Fibroblast of the conjunctiva (primary cell): ENCODE data around the gene KIAA1217.
"Not testable (repeated sequence)": the region's sequence is repeated elsewhere in the genome, so short reads cannot be mapped to it uniquely, and the experiment has no call there.

ENCODE experiments used
- DNase-seq: peaks from one replicate; pipeline ENCODE4 v3.0.0-alpha.2; 2010; ENCODE audit warnings: low read depth

KIAA1217 gene

DNA sequence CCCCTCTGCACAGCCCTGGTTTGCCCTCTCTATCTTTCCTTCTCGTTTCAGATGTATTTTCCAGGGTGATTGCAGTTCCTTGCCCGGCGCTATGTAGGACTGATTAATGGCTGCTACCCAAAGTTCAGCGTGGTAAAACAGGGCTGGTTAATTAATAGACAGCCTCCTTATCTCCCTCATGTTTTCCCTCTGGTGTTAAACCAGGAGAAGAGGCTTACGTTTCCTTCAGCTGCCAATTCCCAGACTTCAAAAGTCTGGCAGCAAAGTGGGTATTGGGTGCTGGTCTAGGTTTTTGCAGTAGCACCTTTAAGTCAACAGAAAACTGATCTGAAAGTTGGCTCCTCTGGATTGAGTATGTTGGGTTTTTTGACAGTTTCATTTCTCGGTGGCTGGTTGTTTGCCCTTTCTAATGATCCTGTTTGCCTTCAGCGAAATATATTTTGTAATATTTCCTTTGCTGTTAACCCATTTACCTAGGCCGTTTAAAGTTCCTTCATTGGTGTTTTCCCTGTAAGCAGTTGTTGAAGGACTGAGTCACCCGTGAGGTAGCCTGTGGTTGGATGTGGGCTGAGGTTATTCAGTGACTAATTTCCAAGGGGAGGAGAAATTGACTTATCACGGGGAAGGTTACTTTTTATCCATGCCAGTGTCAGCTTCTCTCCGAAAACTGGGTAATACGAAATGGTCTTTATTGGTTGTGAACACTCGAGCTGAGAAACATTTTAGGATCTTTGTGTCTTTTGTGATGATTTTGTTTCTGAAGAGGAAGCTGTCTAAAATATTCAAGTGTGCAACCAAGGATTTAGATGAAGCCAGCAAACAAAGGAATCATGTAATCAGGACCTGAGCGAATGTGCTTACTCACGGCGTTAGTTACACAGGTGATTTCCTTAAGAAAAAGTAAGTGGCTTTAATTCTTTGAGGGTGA, 257.2 kb downstream of the KIAA1217 start:
- DNase-seq = no peak

- DNase-seq = no peak
Observed at GRCh38 chr10:24467136-24467535, 258.2 kb downstream of the KIAA1217 start.

DNA sequence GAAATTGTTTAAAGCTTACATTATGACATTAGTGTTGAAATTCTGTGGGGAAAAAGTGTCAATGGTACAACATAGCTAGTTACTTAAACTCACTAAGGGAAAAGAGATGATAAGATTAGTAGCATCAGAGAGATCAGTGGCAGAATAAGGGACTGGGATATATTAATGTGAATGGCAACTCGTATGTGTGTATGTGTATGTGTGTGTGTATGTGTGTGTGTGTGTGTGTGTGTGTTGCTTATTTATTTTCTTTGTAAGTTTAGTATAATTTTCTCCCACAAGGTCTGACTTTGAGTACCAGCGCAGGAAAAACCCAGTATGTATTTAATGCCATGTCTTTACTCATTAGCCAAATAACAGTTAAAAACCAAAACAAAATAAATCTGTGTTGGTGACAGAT, 258.7 kb downstream of the KIAA1217 start:
- no peak for DNase-seq

DNA sequence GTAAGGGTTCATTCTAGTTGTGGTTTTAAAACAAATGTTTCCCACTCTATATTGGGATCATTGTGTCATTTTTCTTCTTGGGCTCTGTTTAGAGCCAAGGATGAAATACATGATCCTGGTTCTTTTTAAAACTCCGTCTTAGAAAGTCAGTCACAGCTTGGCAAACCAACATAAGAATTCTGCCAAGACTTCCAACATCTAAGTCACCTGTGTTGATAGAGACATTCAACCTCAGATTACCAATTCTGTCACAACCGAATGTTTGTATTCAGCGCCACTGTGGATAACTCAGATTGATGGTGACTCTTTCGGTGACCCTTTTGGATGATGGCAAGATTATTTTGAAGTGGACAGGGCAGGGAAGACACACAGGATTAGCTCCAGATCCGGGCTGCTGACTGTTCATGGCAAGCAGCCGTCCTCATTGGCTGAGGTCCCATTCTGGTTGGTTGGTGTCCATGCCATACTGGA, 259.4 kb downstream of the KIAA1217 start:
- no peak for DNase-seq

- no peak for DNase-seq
Observed at GRCh38 chr10:24469993-24470392, 261.1 kb downstream of the KIAA1217 start.

DNA sequence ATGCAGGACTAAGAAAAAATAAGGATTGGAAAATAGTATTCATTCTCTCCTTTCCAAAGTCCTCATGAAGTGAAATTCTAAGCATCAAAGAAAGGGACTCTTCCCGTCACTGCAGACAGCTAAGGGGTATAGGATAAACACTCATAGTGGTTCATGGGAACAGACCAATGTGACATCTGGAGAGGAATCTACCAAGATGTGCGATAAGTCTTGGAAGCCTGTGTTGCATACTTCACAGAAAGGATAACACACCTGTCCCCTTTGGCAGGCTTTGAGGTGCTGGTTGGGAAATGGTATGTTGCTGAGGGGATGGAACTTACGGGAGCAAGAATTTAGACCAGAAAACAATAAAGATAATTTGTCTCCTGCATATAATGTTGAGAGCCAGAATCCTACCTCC, 266.7 kb downstream of the KIAA1217 start:
- no peak for DNase-seq

GRCh38 chr10:24476913-24477701, 268.2 kb downstream of the KIAA1217 start:
- no peak for DNase-seq

DNA sequence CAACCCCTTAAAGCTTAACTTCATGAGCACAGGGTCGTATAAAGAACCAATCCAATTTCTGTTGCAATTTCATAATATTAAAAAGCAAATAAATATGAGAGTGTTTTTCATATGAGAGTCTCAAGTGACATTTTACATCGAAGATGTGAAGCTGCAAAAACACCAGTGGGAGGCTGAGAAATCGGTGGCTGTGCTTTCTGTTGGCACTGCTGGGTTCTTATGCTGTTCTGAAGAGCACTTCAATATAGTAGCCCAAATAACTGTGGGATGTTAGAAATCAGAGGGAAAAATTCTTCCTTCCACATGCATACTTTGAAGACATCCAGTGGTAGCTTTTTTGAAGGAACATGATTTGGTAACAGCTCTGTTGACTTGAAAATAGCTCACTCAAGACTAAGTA, 269.0 kb downstream of the KIAA1217 start:
- DNase-seq = no peak

DNA sequence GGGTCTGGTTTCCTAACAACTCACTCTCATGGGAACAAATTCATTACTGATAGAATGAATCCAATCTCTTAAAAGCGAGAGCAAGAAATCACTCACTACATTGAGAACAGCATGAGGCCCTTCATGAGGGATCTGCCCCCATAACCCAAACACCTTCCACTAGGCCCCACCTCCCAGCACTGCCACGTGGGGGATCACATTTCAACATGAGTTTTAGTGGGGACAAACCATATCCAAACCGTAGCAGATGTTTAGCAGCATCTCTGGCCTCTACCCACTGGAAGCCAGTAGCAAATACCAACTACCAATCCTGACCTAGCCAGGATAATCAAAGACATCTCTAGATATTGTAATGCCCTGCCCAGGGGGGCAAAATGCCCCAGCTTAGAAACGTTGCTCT, 270.9 kb downstream of the KIAA1217 start:
- no peak for DNase-seq

GRCh38 chr10:24480447-24480846, 271.5 kb downstream of the KIAA1217 start:
- DNase-seq = no peak

DNA sequence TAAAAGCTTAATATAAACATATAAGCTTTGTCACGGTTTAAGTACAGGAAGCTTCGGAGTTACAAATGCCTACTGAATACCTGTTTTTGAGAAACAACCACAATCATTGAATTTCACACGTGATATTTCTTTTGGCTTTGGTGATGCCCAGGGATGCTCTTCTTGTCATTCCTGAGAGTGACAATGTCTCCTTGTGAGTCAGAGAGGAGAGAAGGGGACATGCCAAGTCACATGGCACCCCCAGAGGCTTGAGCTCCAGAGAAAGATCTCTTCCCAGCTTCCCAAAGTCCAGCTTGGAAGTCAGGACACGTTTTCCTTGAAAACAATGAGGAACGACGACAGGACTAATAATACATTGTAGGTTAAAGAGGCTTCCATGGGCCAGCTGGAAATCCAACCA, 272.3 kb downstream of the KIAA1217 start:
- no peak for DNase-seq

- DNase-seq = not testable (repeated sequence)
Observed at GRCh38 chr10:24482713-24483112, 273.8 kb downstream of the KIAA1217 start.

GRCh38 chr10:24483701-24484100, 274.8 kb downstream of the KIAA1217 start:
- DNase-seq = no peak

GRCh38 chr10:24484771-24485170, 275.8 kb downstream of the KIAA1217 start:
- no peak for DNase-seq

- no peak for DNase-seq
Observed at GRCh38 chr10:24485304-24485703, 276.4 kb downstream of the KIAA1217 start.

GRCh38 chr10:24488631-24489030, 279.7 kb downstream of the KIAA1217 start:
- no peak for DNase-seq

DNA sequence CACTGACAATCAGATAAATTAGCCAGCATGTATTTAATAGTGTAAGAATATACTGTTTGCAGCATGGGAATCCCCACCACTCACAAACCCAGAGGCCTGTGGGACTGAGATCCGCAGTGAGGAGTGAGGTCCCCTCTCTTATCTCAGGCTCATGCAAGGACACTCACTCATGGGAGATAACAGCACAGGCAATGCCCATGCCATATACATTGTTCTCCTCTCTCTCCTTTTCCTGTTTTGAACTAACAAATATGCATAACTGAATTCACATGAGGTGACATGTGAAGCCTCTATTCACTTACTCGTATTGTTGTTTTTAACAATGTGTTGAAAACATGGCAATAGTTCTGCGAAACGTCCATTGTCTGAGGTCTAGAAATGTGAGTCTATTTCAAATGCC, 284.2 kb downstream of the KIAA1217 start:
- DNase-seq = no peak

- DNase-seq = no peak
Observed at GRCh38 chr10:24494236-24494635, 285.3 kb downstream of the KIAA1217 start.

GRCh38 chr10:24494777-24495176, 285.8 kb downstream of the KIAA1217 start:
- DNase-seq = no peak

- DNase-seq = no peak
Observed at GRCh38 chr10:24495666-24496460, 286.9 kb downstream of the KIAA1217 start.

DNA sequence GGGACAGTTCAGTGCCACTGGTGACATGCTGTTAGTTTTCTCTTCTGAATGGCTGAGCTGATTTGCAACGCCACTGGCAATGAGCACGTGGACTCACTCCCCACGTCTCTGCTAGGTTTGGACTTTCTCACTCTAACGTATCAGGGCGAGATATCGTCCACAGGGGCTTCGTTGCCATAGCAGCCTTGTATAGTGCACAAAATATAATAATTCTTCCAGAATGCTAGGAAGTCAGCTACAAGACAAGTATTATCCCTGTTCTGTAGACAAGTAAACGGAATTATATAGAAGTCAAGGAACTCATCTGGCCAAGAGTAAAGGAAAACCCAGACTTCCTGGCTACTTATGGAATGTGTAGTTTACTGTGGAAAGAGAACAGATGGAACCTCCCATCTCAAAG, 288.0 kb downstream of the KIAA1217 start:
- no peak for DNase-seq

GRCh38 chr10:24501056-24501711, 292.2 kb downstream of the KIAA1217 start:
- DNase-seq = no peak
